BLaER1 treated with 17β-estradiol and CSF1 and Interleukin-3, amounts not matched to agents 10 nM and 100 nM (cell line): ENCODE measurements around the gene WNK2.
"Not testable (repeated sequence)": the region's sequence is repeated elsewhere in the genome, so short reads cannot be mapped to it uniquely, and the experiment has no call there.

ENCODE experiments used
- H3K27ac ChIP-seq, 11 experiments: shearing (Covaris generic); formaldehyde crosslinking; 2 replicates each; pipeline ENCODE4 v1.8.1; 2022
- H3K27me3 ChIP-seq, 11 experiments: shearing (Covaris generic); formaldehyde crosslinking; 2 replicates each; pipeline ENCODE4 v1.8.1; 2022
- H3K36me3 ChIP-seq, 11 experiments: shearing (Covaris generic); formaldehyde crosslinking; 2 replicates each; pipeline ENCODE4 v1.8.1; 2022
- H3K4me1 ChIP-seq, 10 experiments: shearing (Covaris generic); formaldehyde crosslinking; 2 replicates each; pipeline ENCODE4 v1.8.1; 2022
- H3K4me2 ChIP-seq, 11 experiments: shearing (Covaris generic); formaldehyde crosslinking; 2 replicates each; pipeline ENCODE4 v1.8.1; 2022
- H3K4me3 ChIP-seq, 10 experiments: shearing (Covaris generic); formaldehyde crosslinking; 2 replicates each; pipeline ENCODE4 v1.8.1; 2022
- H3K9ac ChIP-seq, 11 experiments: shearing (Covaris generic); formaldehyde crosslinking; 2 replicates each; pipeline ENCODE4 v1.8.1; 2022
- H3K9me3 ChIP-seq, 11 experiments: shearing (Covaris generic); formaldehyde crosslinking; replicated peaks in 1 of 11; 2 replicates each; pipeline ENCODE4 v1.8.1; 2022
- H4K20me1 ChIP-seq, 11 experiments: shearing (Covaris generic); formaldehyde crosslinking; 2 replicates each; pipeline ENCODE4 v1.8.1; 2022
- Cebpa-rat ChIP-seq, 11 experiments: shearing (Covaris generic); IDR thresholded peaks; 2 replicates each; pipeline ENCODE4 v1.8.1; 2022

Gene WNK2

GRCh38 chr9:93361995-93362394 lies 178.1 kb downstream of the WNK2 start:
- H3K36me3 ChIP-seq = peaks cover 0 to 4% (median 0%) of the 10 kb centered on the region in 11 experiments; a peak in 1 of 22 replicates
- H3K9me3 ChIP-seq = peaks cover 46 to 67% (median 52%) of the 10 kb centered on the region in 11 experiments
- no peak for TF ChIP-seq Cebpa-rat (IDR thresholded peaks at IDR 0.05)

DNA sequence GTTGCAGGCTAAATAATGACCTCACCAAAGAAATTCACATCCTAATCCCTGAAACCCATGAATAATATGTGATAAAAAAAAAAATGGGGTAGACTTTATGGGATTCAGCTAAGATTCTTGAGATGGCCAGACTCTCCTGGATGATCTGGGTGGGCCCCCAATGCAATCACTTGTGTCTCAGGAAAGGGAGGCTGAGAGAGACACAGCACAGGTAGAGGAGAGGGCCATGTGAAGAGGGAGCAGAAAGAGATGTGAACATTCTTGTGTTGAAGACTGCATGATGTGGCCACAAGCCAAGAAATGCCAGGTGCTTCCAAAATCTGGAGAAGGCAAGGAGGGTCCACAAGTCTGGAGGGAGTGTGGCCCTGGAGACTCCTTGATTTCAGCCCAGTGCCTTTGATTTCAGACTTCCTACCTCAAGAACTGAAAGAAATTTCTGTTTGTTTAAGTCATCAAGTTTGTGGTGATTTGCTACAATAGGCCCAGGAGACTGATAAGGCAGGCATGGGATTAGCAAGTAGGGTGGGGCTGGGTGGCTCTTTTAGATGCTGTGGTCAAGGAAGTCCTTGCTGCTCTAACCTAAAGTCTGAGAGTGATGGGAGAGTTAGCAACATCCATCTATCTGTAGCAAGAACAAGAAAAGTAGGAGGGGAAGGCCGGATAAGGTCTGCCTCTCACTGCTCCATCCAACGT lies 180.9 kb downstream of the WNK2 start:
- no peak overlapping the region for H3K4me2 ChIP-seq
- peaks cover 0 to 4% (median 0%) of the 10 kb centered on the region in 11 experiments; a peak in 1 of 22 replicates for H3K36me3 ChIP-seq
- H3K27ac ChIP-seq = no peak overlapping the region
- peaks cover 34 to 48% (median 36%) of the 10 kb centered on the region in 11 experiments for H3K9me3 ChIP-seq
- no peaks in the 10 kb centered on the region for H3K27me3 ChIP-seq
- no peak overlapping the region for H3K4me3 ChIP-seq
- H4K20me1 ChIP-seq = no peaks in the 10 kb centered on the region
- TF ChIP-seq Cebpa-rat (IDR thresholded peaks at IDR 0.05) = no peak
- no peak overlapping the region for H3K9ac ChIP-seq
- peaks cover 6 to 17% (median 9%) of the 10 kb centered on the region in 10 experiments; a peak in 13 of 20 replicates for H3K4me1 ChIP-seq

More at GRCh38 chr9:93361995-93362394, 178.1 kb downstream of the WNK2 start:
- H4K20me1 ChIP-seq = no peaks in the 10 kb centered on the region
- no peak overlapping the region for H3K27ac ChIP-seq
- no peaks in the 10 kb centered on the region for H3K27me3 ChIP-seq
- no peak overlapping the region for H3K9ac ChIP-seq
- no peak overlapping the region for H3K4me2 ChIP-seq
- H3K4me1 ChIP-seq = peaks cover 6 to 17% (median 9%) of the 10 kb centered on the region in 10 experiments; a peak in 12 of 20 replicates
- no peak overlapping the region for H3K4me3 ChIP-seq

DNA sequence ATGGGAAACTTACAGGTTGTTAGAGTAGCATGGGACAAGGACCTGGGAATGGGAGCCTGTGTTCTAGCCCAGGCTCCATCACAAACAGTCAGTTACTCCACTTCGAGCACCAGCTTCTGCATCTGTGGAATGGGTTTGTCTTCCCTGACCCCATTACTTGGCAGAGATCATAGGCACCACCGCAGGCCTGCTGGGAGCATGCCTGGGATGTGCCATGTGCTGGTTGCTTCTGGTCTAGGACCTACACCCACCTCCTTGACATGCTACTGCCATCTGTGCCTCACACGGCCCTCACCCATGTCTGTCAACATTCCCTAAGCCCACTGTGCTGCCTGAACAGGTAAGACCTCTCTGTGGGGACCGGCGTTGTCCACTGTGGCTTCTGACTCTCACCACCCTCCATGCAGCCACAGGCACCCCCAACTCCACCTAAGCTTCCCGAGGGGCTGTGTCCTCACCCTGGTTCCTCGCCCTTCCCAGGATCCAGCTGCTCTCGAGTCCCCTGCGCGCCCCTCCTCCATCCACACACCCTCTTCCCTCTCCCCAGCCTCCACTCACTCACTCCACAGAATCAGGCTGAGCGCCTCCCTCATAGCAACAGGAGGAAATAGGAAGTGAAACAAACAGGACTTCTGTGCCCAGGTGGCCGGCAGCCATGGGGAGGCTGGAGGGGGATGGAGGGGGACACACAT lies 181.6 kb downstream of the WNK2 start:
- H3K4me1 ChIP-seq = peaks cover 6 to 17% (median 10%) of the 10 kb centered on the region in 10 experiments; a peak in 13 of 20 replicates
- H3K27me3 ChIP-seq = no peaks in the 10 kb centered on the region
- TF ChIP-seq Cebpa-rat (IDR thresholded peaks at IDR 0.05) = no peak
- H3K36me3 ChIP-seq = peaks cover 0 to 4% (median 0%) of the 10 kb centered on the region in 11 experiments; a peak in 1 of 22 replicates
- H3K4me3 ChIP-seq = no peak overlapping the region
- no peak overlapping the region for H3K27ac ChIP-seq
- H3K4me2 ChIP-seq = peak overlapping the region in 10 of 11 experiments; percentile 5 to 42 (median 21); a peak in 12 of 22 replicates
- peaks cover 27 to 41% (median 32%) of the 10 kb centered on the region in 11 experiments for H3K9me3 ChIP-seq
- no peaks in the 10 kb centered on the region for H4K20me1 ChIP-seq
- H3K9ac ChIP-seq = no peak overlapping the region

- no peak for TF ChIP-seq Cebpa-rat (IDR thresholded peaks at IDR 0.05)
- H3K27ac ChIP-seq = no peak overlapping the region
- H3K36me3 ChIP-seq = peaks cover 0 to 4% (median 0%) of the 10 kb centered on the region in 11 experiments; a peak in 1 of 22 replicates
- peak overlapping the region in 10 of 11 experiments; percentile 5 to 42 (median 21); a peak in 12 of 22 replicates for H3K4me2 ChIP-seq
- no peak overlapping the region for H3K4me3 ChIP-seq
- H3K9ac ChIP-seq = no peak overlapping the region
- no peaks in the 10 kb centered on the region for H4K20me1 ChIP-seq
- H3K4me1 ChIP-seq = peaks cover 6 to 17% (median 10%) of the 10 kb centered on the region in 10 experiments; a peak in 13 of 20 replicates
- no peaks in the 10 kb centered on the region for H3K27me3 ChIP-seq
- H3K9me3 ChIP-seq = peaks cover 23 to 41% (median 32%) of the 10 kb centered on the region in 11 experiments
Observed at GRCh38 chr9:93366119-93366447, 182.1 kb downstream of the WNK2 start.

DNA sequence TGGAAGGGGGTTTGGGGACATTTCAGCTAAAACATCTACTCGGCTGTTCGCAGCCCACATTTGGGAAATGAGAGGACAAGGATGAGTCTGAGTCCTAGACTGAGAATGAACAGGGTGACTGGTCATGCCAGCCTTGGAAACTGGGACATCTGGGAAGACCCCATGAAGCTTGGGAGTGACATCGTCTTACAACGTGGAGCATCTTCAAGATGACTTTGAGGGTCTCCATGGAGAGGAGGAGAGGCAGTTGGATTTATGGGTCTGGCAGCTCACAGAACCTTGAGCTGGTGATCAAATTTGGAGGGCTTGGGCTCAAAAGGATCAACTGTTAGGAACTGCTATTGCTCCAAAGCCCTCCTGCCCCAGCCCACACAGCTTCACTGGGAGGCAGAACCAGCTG lies 182.5 kb downstream of the WNK2 start:
- H4K20me1 ChIP-seq, H3K4me3 ChIP-seq, H3K27ac ChIP-seq, H3K27me3 ChIP-seq, H3K9ac ChIP-seq, H3K36me3 ChIP-seq: not testable (repeated sequence)
- Histone ChIP-seq H3K9me3 (peaks cover 19 to 41% (median 32%) of the 10 kb centered on the region in 11 experiments), H3K4me2 (peak overlapping the region in 8 of 11 experiments; percentile 13 to 42 (median 23); a peak in 9 of 22 replicates), H3K4me1 (peaks cover 6 to 17% (median 10%) of the 10 kb centered on the region in 10 experiments; a peak in 13 of 20 replicates)

DNA sequence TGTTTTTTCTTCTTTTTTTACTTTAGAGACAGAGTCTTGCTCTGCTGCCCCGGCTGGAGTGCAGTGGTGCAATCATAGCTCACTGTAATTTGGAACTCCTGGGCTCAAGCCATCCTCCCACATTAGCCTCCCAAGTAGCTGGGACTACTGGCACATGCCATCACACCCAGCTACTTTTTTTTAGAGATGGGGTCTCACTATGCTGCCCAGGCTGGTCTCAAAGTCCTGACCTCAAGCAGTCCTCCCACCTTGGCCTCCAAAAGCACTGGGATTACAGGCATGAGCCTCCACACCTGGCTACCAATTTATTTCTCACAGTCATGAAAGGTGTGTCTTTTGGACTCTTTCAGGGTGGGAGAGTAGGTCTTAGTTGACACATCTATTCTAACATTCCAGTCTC lies 184.5 kb downstream of the WNK2 start:
- no peak overlapping the region for H3K27ac ChIP-seq
- peaks cover 6 to 17% (median 10%) of the 10 kb centered on the region in 10 experiments; a peak in 13 of 20 replicates for H3K4me1 ChIP-seq
- H3K36me3 ChIP-seq = no peaks in the 10 kb centered on the region
- H3K27me3 ChIP-seq = no peaks in the 10 kb centered on the region
- H3K9ac ChIP-seq = no peak overlapping the region
- H3K4me2 ChIP-seq = no peak overlapping the region
- H4K20me1 ChIP-seq = no peaks in the 10 kb centered on the region
- H3K4me3 ChIP-seq = no peak overlapping the region
- H3K9me3 ChIP-seq = peaks cover 0 to 22% (median 12%) of the 10 kb centered on the region in 11 experiments; a peak in 17 of 22 replicates
- TF ChIP-seq Cebpa-rat (IDR thresholded peaks at IDR 0.05) = no peak

GRCh38 chr9:93369686-93370085 lies 185.7 kb downstream of the WNK2 start:
- Histone ChIP-seq H3K4me2 (peak overlapping the region in 2 of 11 experiments; percentile 17 to 21; a peak in 2 of 22 replicates), H3K4me3 (no peak overlapping the region), H3K4me1 (peaks cover 6 to 17% (median 10%) of the 10 kb centered on the region in 10 experiments; a peak in 13 of 20 replicates), H3K36me3 (no peaks in the 10 kb centered on the region), H3K27ac (no peak overlapping the region), H3K9ac (no peak overlapping the region), H3K9me3 (peaks cover 0 to 14% (median 10%) of the 10 kb centered on the region in 11 experiments; a peak in 14 of 22 replicates), H4K20me1 (no peaks in the 10 kb centered on the region), H3K27me3 (no peaks in the 10 kb centered on the region)
- TF ChIP-seq Cebpa-rat (IDR thresholded peaks at IDR 0.05) = no peak
